Testis (tissue), 3 donors: ENCODE measurements around the gene MDM4. TPM values are rescaled to one million over a fixed set of nuclear protein-coding genes. Genes with fewer than 3 reads are reported as not detected.

Source experiments
- DNase-seq: peaks from one replicate; pipeline ENCODE4 v3.0.0-alpha.2; 2019
- H3K27ac ChIP-seq, 2 donors: fragments of 200-600 bp; sonication (generic); one replicate each; pipeline ENCODE4 v1.5.1; 2019
- H3K27me3 ChIP-seq: fragments of 200-600 bp; sonication (generic); one replicate; pipeline ENCODE4 v1.5.1; 2019
- H3K36me3 ChIP-seq: fragments of 200-600 bp; sonication (generic); one replicate; pipeline ENCODE4 v1.5.1; 2017; ENCODE audit warnings: low read depth; ENCODE audit errors: missing control alignments
- H3K4me1 ChIP-seq: fragments of 200-600 bp; sonication (generic); one replicate; pipeline ENCODE4 v1.5.1; 2019
- H3K4me3 ChIP-seq, 2 donors: fragments of 200-600 bp; sonication (generic); one replicate each; pipeline ENCODE4 v1.5.1; 2017 to 2019
- H3K9me3 ChIP-seq: fragments of 200-600 bp; sonication (generic); one replicate; pipeline ENCODE4 v1.5.1; 2017
- CTCF ChIP-seq, 3 experiments: fragments of 450-650 bp in 2 of 3; fragments of 200-600 bp in 1 of 3; sonication (generic) in 1 of 3; IDR thresholded peaks; one replicate each; pipeline ENCODE4 v1.5.1; 2016 to 2019; ENCODE audit warnings: antibody characterized with exemption in 3 of 3, mild to moderate bottlenecking in 2 of 3, moderate library complexity in 1 of 3
- POLR2A ChIP-seq: fragments of 450-650 bp; IDR thresholded peaks from one replicate; pipeline ENCODE4 v1.6.1; 2017; ENCODE audit warnings: antibody characterized with exemption, mild to moderate bottlenecking, moderate library complexity
- WGBS, 2 donors: methylation state at CpG; one replicate each; pipeline ENCODE4 v1.1.5; 2018; 5-methylcytosine and 5-hydroxymethylcytosine counted together
- intact Hi-C: fragments of 100-400 bp; cut with DNase I; formaldehyde crosslinking; loops from one replicate; pipeline ENCODE4 v1.15.1; 2023; ENCODE audit warnings: low total_unique reads
- polyA plus RNA-seq: library from polyadenylated mRNA; stranded (reverse); fragments of 350-450 nt; fragmentation: Illumina TruSeq; extraction: RNeasy Lipid Tissue Mini Kit (QIAGEN cat#74804); gene quantifications from one replicate; pipeline ENCODE4 v1.2.3, GENCODE V29; 2014; ENCODE audit warnings: low read depth, low replicate concordance; ENCODE audit not compliant: insufficient read depth
- total RNA-seq, 2 donors: library from RNA; depleted of rRNA; stranded (reverse); fragments of >200 nt; gene quantifications; one replicate each; pipeline ENCODE4 v1.2.3, GENCODE V29; 2016

Gene MDM4
- total and polyA plus RNA-seq, 3 donors from 2014 or later = 43.3 to 110 (median 96.2) TPM

- Histone ChIP-seq H3K4me3 (no peak overlapping the region), H3K27ac (no peak overlapping the region), H3K36me3 (no peaks in the 10 kb centered on the region), H3K27me3 (no peaks in the 10 kb centered on the region), H3K9me3 (no peaks in the 10 kb centered on the region), H3K4me1 (no peaks in the 10 kb centered on the region)
- no peak for DNase-seq
- intact Hi-C loops = no loop called here
- TF ChIP-seq POLR2A (no peak), CTCF (IDR thresholded peaks at IDR 0.05) (no peak)
- 76 to 90% methylated on average over 7 to 8 of the region's 8 CpGs for WGBS, 2 donors
Measured at GRCh38 chr1:204589409-204590038, 73.3 kb downstream of the MDM4 start.

DNA sequence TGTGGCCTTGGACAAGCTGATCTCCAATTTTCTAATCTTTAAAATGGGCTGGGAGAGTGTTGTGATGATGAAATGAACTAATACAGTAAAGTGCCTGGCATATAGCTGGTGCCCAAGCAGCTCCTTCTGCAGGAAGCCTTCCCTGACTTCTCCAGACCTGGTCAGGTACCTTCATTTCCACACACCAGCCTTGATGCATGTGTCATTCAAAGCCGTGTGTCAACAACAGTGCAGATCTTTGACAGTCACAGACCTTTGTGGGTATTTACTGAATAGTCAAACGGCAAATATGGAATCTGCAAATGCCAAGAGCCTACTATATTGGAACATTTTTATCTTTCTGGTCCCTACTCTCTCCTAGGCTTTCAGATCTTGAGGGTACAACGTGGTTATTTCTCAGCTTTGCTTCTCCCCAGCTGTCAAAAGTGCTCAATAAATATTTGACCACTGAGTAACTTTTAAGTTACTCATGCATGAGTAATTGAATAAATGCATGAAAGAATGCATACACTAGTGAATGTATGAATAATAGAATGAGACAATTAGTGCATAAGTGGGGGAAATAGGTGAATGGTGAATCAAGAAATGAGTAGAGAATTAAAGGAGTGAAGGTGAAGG is 75.4 kb downstream of the MDM4 start:
- Histone ChIP-seq H3K36me3 (no peaks in the 10 kb centered on the region), H3K4me1 (no peaks in the 10 kb centered on the region), H3K4me3 (no peak overlapping the region), H3K27me3 (no peaks in the 10 kb centered on the region), H3K9me3 (no peaks in the 10 kb centered on the region), H3K27ac (no peak overlapping the region)
- no peak for TF ChIP-seq CTCF (IDR thresholded peaks at IDR 0.05)
- TF ChIP-seq POLR2A = no peak
- 85 to 89% methylated on average over 3 of the region's 3 CpGs for WGBS, 2 donors
- intact Hi-C loops = no loop called here
- no peak for DNase-seq

DNA sequence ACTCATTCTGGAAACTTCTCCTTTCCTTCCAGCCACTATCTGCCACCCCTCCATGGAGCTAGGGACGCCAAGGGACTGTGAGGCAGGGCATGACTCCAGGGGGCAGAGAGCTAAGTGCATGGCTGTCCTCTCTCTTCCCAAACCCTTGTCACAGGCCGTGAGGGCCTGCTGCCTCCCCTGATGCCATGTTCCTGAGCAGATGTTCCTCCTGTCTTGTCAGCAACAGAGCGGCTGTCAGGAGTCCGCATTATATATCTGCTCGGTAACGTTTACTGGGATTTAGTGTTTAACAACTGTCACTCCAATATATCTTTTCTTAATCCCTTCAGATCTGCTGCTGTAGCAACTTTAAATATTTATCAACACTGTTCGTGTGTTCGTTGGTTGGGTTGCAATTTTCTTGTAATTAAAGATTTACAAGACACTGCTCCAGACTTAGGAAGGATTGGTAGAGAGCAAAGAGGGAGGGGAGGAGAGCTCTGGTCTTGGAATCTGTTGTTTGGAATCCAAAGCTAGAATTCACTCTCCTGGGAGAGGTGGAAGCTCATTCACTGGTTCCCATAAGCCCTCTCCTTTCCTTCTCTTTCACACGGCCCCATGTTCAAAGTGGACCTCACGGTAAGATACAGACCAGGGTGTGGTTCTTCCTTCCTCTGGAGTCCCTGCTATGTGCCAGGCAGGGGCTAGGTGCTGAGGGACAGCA is 76.2 kb downstream of the MDM4 start:
- TF ChIP-seq CTCF (IDR thresholded peaks at IDR 0.05) = no peak
- TF ChIP-seq POLR2A = no peak
- H3K4me1 ChIP-seq = no peaks in the 10 kb centered on the region
- WGBS, 2 donors = 73 to 84% methylated on average over 9 to 10 of the region's 10 CpGs
- no peaks in the 10 kb centered on the region for H3K9me3 ChIP-seq
- no peaks in the 10 kb centered on the region for H3K27me3 ChIP-seq
- H3K27ac ChIP-seq = no peak overlapping the region
- no peaks in the 10 kb centered on the region for H3K36me3 ChIP-seq
- no peak overlapping the region for H3K4me3 ChIP-seq
- intact Hi-C loops = no loop called here
- DNase-seq = no peak

- intact Hi-C loops = no loop called here
Measured at GRCh38 chr1:204598319-204598969, 82.2 kb downstream of the MDM4 start.

GRCh38 chr1:204599098-204599497 is 82.9 kb downstream of the MDM4 start:
- H3K9me3 ChIP-seq = no peaks in the 10 kb centered on the region
- 57 to 69% methylated on average over 8 of the region's 8 CpGs for WGBS, 2 donors
- peaks cover 12% of the 10 kb centered on the region for H3K4me1 ChIP-seq
- intact Hi-C loops = no loop called here
- TF ChIP-seq POLR2A = no peak
- TF ChIP-seq CTCF (IDR thresholded peaks at IDR 0.05) = no peak
- no peaks in the 10 kb centered on the region for H3K27me3 ChIP-seq
- H3K36me3 ChIP-seq = no peaks in the 10 kb centered on the region
- H3K4me3 ChIP-seq = no peak overlapping the region
- H3K27ac ChIP-seq = no peak overlapping the region
- DNase-seq = no peak

More at GRCh38 chr1:204598319-204598969, 82.2 kb downstream of the MDM4 start:
- Histone ChIP-seq H3K4me1 (peaks cover 12% of the 10 kb centered on the region), H3K27ac (no peak overlapping the region), H3K36me3 (no peaks in the 10 kb centered on the region), H3K27me3 (no peaks in the 10 kb centered on the region), H3K9me3 (no peaks in the 10 kb centered on the region), H3K4me3 (no peak overlapping the region)
- no peak for DNase-seq
- no peak for TF ChIP-seq POLR2A
- WGBS, 2 donors = 80 to 85% methylated on average over 4 of the region's 4 CpGs
